H1 (cell line): ENCODE measurements around the gene TTF1. TPM values are rescaled to one million over a fixed set of nuclear protein-coding genes. Genes with fewer than 3 reads are reported as not detected.

Source experiments
- CTCF ChIA-PET: fragments of 300-600 bp; sonication (Branson Sonifier 250); formaldehyde crosslinking; loops from one replicate; lab custom pipeline; 2021; ENCODE audit not compliant: partially characterized antibody; lab: Charles Lee
- POLR2A ChIA-PET: fragments of 300-600 bp; sonication (Branson Sonifier 250); formaldehyde crosslinking; loops from one replicate; lab custom pipeline; 2021; ENCODE audit warnings: inconsistent platforms; ENCODE audit not compliant: partially characterized antibody; lab: Charles Lee
- DNase-seq, 2 experiments: peaks; one replicate each; pipeline versions ENCODE4 v3.0.0 to v3.0.0-alpha.2; 2010 to 2022; ENCODE audit warnings: low spot score in 2 of 2, low read depth in 1 of 2, mixed read lengths in 1 of 2
- FAIRE-seq: peaks from 2 replicates; lab custom pipeline; 2011; peaks lifted over from hg19 to GRCh38; lab: Jason Lieb, UNC
- H2AFZ ChIP-seq: 2 replicates; pipeline ENCODE4 v1.8.1; 2012; ENCODE audit warnings: low read length, inconsistent platforms
- H2AK5ac ChIP-seq: 2 replicates; pipeline ENCODE4 v1.6.1; 2013; ENCODE audit warnings: low read depth, low read length
- H2BK120ac ChIP-seq: replicated peaks from 2 replicates; pipeline ENCODE3; 2013; ENCODE audit warnings: low read depth, low read length, inconsistent platforms
- H2BK12ac ChIP-seq: 2 replicates; pipeline ENCODE4 v1.6.1; 2013; ENCODE audit warnings: low read depth, low read length
- H2BK15ac ChIP-seq: 2 replicates; pipeline ENCODE4 v1.6.1; 2013; ENCODE audit warnings: low read length
- H2BK20ac ChIP-seq: 2 replicates; pipeline ENCODE4 v1.6.1; 2013; ENCODE audit warnings: low read length
- H2BK5ac ChIP-seq: 2 replicates; pipeline ENCODE4 v1.6.1; 2013; ENCODE audit warnings: low read depth, low read length
- H3K14ac ChIP-seq: 2 replicates; pipeline ENCODE4 v1.6.1; 2013; ENCODE audit warnings: inconsistent platforms; ENCODE audit not compliant: insufficient read length
- H3K18ac ChIP-seq: 2 replicates; pipeline ENCODE4 v1.6.1; 2013; ENCODE audit warnings: low read length; ENCODE audit errors: extremely low read depth
- H3K23ac ChIP-seq: 2 replicates; pipeline ENCODE4 v1.6.1; 2013; ENCODE audit warnings: inconsistent platforms; ENCODE audit not compliant: insufficient read length
- H3K23me2 ChIP-seq: 2 replicates; pipeline ENCODE4 v1.6.1; 2013; ENCODE audit warnings: low read depth, low read length
- H3K27ac ChIP-seq: 2 replicates; pipeline ENCODE4 v1.6.1; 2011; ENCODE audit warnings: low read depth, low read length, inconsistent platforms
- H3K27me3 ChIP-seq, 4 experiments: replicated peaks in 1 of 4; 1 replicate in 1 of 4; 2 replicates in 3 of 4; pipeline versions ENCODE4 v1.6.1 to v1.8.1; 2011 to 2013; ENCODE audit warnings: low read length in 3 of 4, mild to moderate bottlenecking in 3 of 4, inconsistent platforms in 2 of 4, mixed read lengths in 2 of 4, moderate library complexity in 1 of 4; ENCODE audit not compliant: control insufficient read depth in 3 of 4, insufficient read depth in 3 of 4; ENCODE audit errors: extremely low read depth in 1 of 4
- H3K36me3 ChIP-seq, 4 experiments: 2 replicates each; pipeline versions ENCODE4 v1.6.1 to v1.8.1; 2011 to 2013; ENCODE audit warnings: mild to moderate bottlenecking in 4 of 4, low read length in 3 of 4, moderate library complexity in 2 of 4, control low read depth in 1 of 4, inconsistent platforms in 1 of 4; ENCODE audit not compliant: insufficient read depth in 4 of 4, control insufficient read depth in 2 of 4
- H3K4ac ChIP-seq: replicated peaks from 2 replicates; pipeline ENCODE3; 2013; ENCODE audit warnings: low read length, low read depth, mixed read lengths, inconsistent platforms; ENCODE audit not compliant: insufficient read length
- H3K4me1 ChIP-seq, 4 experiments: replicated peaks in 1 of 4; 1 replicate in 1 of 4; 2 replicates in 3 of 4; pipeline versions ENCODE4 v1.6.1 to v1.8.1; 2011 to 2013; ENCODE audit warnings: low read length in 3 of 4, inconsistent platforms in 2 of 4, mixed read lengths in 1 of 4; ENCODE audit not compliant: insufficient read depth in 4 of 4, control insufficient read depth in 3 of 4
- H3K4me2 ChIP-seq, 2 experiments: 2 replicates each; pipeline versions ENCODE4 v1.6.1 to v1.8.1; 2011 to 2013; ENCODE audit warnings: low read depth in 2 of 2, low read length in 2 of 2, control low read depth in 1 of 2, inconsistent platforms in 1 of 2, mild to moderate bottlenecking in 1 of 2; ENCODE audit not compliant: insufficient read depth in 1 of 2
- H3K4me3 ChIP-seq, 4 experiments: fragments of 200-600, 300-600 bp in 1 of 4; sonication (generic), shearing (Covaris generic), sonication (Bioruptor Twin) in 1 of 4; 2 replicates each; pipeline versions ENCODE4 v1.5.1 to v1.8.1; 2011 to 2016; ENCODE audit warnings: low read length in 4 of 4, low read depth in 3 of 4, control low read depth in 2 of 4, inconsistent platforms in 2 of 4, mild to moderate bottlenecking in 2 of 4, mixed read lengths in 1 of 4, moderate library complexity in 1 of 4; ENCODE audit not compliant: insufficient read depth in 2 of 4; ENCODE audit errors: extremely low read depth in 1 of 4
- H3K56ac ChIP-seq: replicated peaks from 2 replicates; pipeline ENCODE3; 2013; ENCODE audit warnings: low read depth, mild to moderate bottlenecking, mixed read lengths, low read length, inconsistent platforms; ENCODE audit not compliant: insufficient read length
- H3K79me1 ChIP-seq: 2 replicates; pipeline ENCODE4 v1.6.1; 2013; ENCODE audit warnings: low read depth, low read length, control low read depth
- H3K79me2 ChIP-seq, 2 experiments: 2 replicates each; pipeline versions ENCODE4 v1.6.1 to v1.8.1; 2012 to 2013; ENCODE audit warnings: low read length in 2 of 2, mild to moderate bottlenecking in 2 of 2, inconsistent platforms in 1 of 2; ENCODE audit not compliant: insufficient read depth in 2 of 2, control insufficient read depth in 1 of 2
- H3K9ac ChIP-seq, 4 experiments: replicated peaks in 1 of 4; 1 replicate in 1 of 4; 2 replicates in 3 of 4; pipeline versions ENCODE4 v1.6.1 to v1.8.1; 2011 to 2013; ENCODE audit warnings: low read depth in 3 of 4, low read length in 3 of 4, control low read depth in 2 of 4, mild to moderate bottlenecking in 2 of 4, moderate library complexity in 2 of 4, inconsistent platforms in 1 of 4; ENCODE audit errors: extremely low read depth in 1 of 4
- H3K9me3 ChIP-seq, 2 experiments: 2 replicates each; pipeline versions ENCODE4 v1.6.1 to v1.8.1; 2012 to 2013; ENCODE audit warnings: mild to moderate bottlenecking in 2 of 2, moderate library complexity in 2 of 2, control low read depth in 1 of 2, inconsistent platforms in 1 of 2, low read depth in 1 of 2, low read length in 1 of 2, mixed read lengths in 1 of 2; ENCODE audit not compliant: insufficient read depth in 2 of 2
- H4K20me1 ChIP-seq, 2 experiments: replicated peaks in 1 of 2; 2 replicates each; pipeline versions ENCODE3 to v1.8.1; 2011 to 2013; ENCODE audit warnings: inconsistent platforms in 2 of 2, low read length in 2 of 2, mild to moderate bottlenecking in 1 of 2; ENCODE audit not compliant: insufficient read depth in 2 of 2, control insufficient read depth in 1 of 2
- H4K5ac ChIP-seq: 2 replicates; pipeline ENCODE4 v1.6.1; 2013; ENCODE audit warnings: low read length, low read depth, mixed read lengths, inconsistent platforms; ENCODE audit not compliant: insufficient read length
- H4K8ac ChIP-seq: 2 replicates; pipeline ENCODE4 v1.8.0; 2013; ENCODE audit warnings: mild to moderate bottlenecking, moderate library complexity, low read length, inconsistent platforms; ENCODE audit not compliant: insufficient read depth; ENCODE audit errors: extremely low read depth
- H4K91ac ChIP-seq: replicated peaks from 2 replicates; pipeline ENCODE3; 2013; ENCODE audit warnings: low read length, mixed read lengths, inconsistent platforms; ENCODE audit not compliant: insufficient read length
- ATF3 ChIP-seq: IDR thresholded peaks from 2 replicates; pipeline ENCODE4 v1.6.1; 2011; ENCODE audit warnings: low read depth, mild to moderate bottlenecking, low read length; ENCODE audit not compliant: insufficient read depth
- CHD1 ChIP-seq: IDR thresholded peaks from 2 replicates; pipeline ENCODE4 v1.6.1; 2012; ENCODE audit warnings: low read depth, low read length, improper control_type of control experiment
- CREB1 ChIP-seq: IDR thresholded peaks from 2 replicates; pipeline ENCODE4 v1.6.1; 2012; ENCODE audit warnings: inconsistent platforms
- EZH2 ChIP-seq: fragments of 200-600 bp; sonication (generic); IDR thresholded peaks from 2 replicates; pipeline ENCODE4 v1.7.1; 2012; ENCODE audit warnings: low read depth, mild to moderate bottlenecking, moderate library complexity, low read length, inconsistent platforms; ENCODE audit not compliant: severe bottlenecking
- FOSL1 ChIP-seq: IDR thresholded peaks from 2 replicates; pipeline ENCODE4 v1.6.1; 2011; ENCODE audit warnings: mild to moderate bottlenecking, low read depth, low read length, moderate library complexity; ENCODE audit not compliant: insufficient read depth
- JUND ChIP-seq: IDR thresholded peaks from 2 replicates; pipeline ENCODE4 v1.6.1; 2011; ENCODE audit warnings: mild to moderate bottlenecking, improper control_type of control experiment, low read length
- KDM5A ChIP-seq: fragments of 200-600 bp; IDR thresholded peaks from 2 replicates; pipeline ENCODE4 v1.7.1; 2012; ENCODE audit warnings: mild to moderate bottlenecking, low read length, inconsistent platforms, mixed read lengths
- MAX ChIP-seq: IDR thresholded peaks from 2 replicates; pipeline ENCODE4 v1.6.1; 2012; ENCODE audit warnings: inconsistent platforms
- NRF1 ChIP-seq: IDR thresholded peaks from 2 replicates; pipeline ENCODE4 v1.6.1; 2011; ENCODE audit warnings: mild to moderate bottlenecking, low read depth, low read length, improper control_type of control experiment
- POLR2A ChIP-seq, 2 experiments: IDR thresholded peaks; 1 replicate in 1 of 2; 2 replicates in 1 of 2; pipeline ENCODE4 v1.6.1; 2011; ENCODE audit warnings: low read depth in 2 of 2, low read length in 2 of 2, mild to moderate bottlenecking in 2 of 2; ENCODE audit errors: control extremely low read depth in 1 of 2
- POLR2AphosphoS5 ChIP-seq: IDR thresholded peaks from 2 replicates; pipeline ENCODE4 v1.6.1; 2011; ENCODE audit warnings: low read depth, low read length
- SIN3A ChIP-seq, 2 experiments: IDR thresholded peaks in 1 of 2; conservative IDR thresholded peaks in 1 of 2; 2 replicates each; pipeline ENCODE4 v1.6.1; 2011 to 2012; ENCODE audit warnings: low read length in 2 of 2, improper control_type of control experiment in 1 of 2, low read depth in 1 of 2, mild to moderate bottlenecking in 1 of 2
- SRF ChIP-seq: IDR thresholded peaks from 2 replicates; pipeline ENCODE4 v1.6.1; 2011; ENCODE audit warnings: mild to moderate bottlenecking, low read depth, low read length, moderate library complexity
- TAF1 ChIP-seq: IDR thresholded peaks from 2 replicates; pipeline ENCODE4 v1.6.1; 2011; ENCODE audit warnings: mild to moderate bottlenecking, low read depth, low read length
- TBP ChIP-seq: IDR thresholded peaks from 2 replicates; pipeline ENCODE4 v1.6.1; 2011; ENCODE audit warnings: low read depth, low read length, improper control_type of control experiment
- WGBS, 2 experiments: shearing (Covaris generic) in 1 of 2; methylation state at CpG; one replicate each; pipeline versions ENCODE4 v1.1.6 to v1.1.7; 2013 to 2015; ENCODE audit warnings: low lambda C conversion rate in 2 of 2, mixed read lengths in 2 of 2, inconsistent platforms in 1 of 2, low coverage in 1 of 2, missing lambda C conversion rate in 1 of 2; ENCODE audit not compliant: insufficient replicate concordance in 2 of 2, insufficient coverage in 1 of 2, insufficient read length in 1 of 2; ENCODE audit errors: extremely low coverage in 1 of 2, missing lambda C conversion rate in 1 of 2; 5-methylcytosine and 5-hydroxymethylcytosine counted together
- polyA plus RNA-seq, 7 experiments: library from polyadenylated mRNA; depleted of rRNA in 3 of 7; stranded (reverse) in 5 of 7; unstranded in 2 of 7; fragments of >200 nt in 5 of 7; fragments of 200-250 nt in 2 of 7; gene quantifications; 1 replicate in 5 of 7; 2 replicates in 1 of 7; 4 replicates in 1 of 7; pipeline versions ENCODE4 v1.2.1 to v1.2.3, GENCODE V29; 2011 to 2013; ENCODE audit warnings: missing spikeins in 2 of 7, mixed read lengths in 2 of 7
- total RNA-seq: library from RNA; stranded (reverse); fragmentation: NEBNext Ultra II Directional; extraction: Animal tissue kit (Norgen Biotek cat#: 25700); gene quantifications from 2 replicates; pipeline ENCODE4 v1.2.1, GENCODE V29; 2021

Gene TTF1
- total and polyA plus RNA-seq, 2 of the 8 experiments (the other 6 are each of a cell fraction or from before 2014, with no cell fraction given): 7.8 to 22.2 TPM

GRCh38 chr9:132430998-132431397, 24.4 kb upstream of the TTF1 start:
- H2AK5ac ChIP-seq: no peak overlapping the region
- no peak overlapping the region for H4K91ac ChIP-seq
- H3K4me1 ChIP-seq: peaks cover 2 to 9% (median 5%) of the 10 kb centered on the region in 4 experiments; a peak in 6 of 7 replicates
- no peak overlapping the region for H2BK15ac ChIP-seq
- no peaks in the 10 kb centered on the region for H3K36me3 ChIP-seq
- no peaks in the 10 kb centered on the region for H3K23me2 ChIP-seq
- WGBS, 2 experiments: 78% methylated on average over 1 of the region's 1 CpG; no CpG with 5 or more reads in 1 of the 2 experiments
- H3K4ac ChIP-seq: no peak overlapping the region
- no peak overlapping the region for H4K8ac ChIP-seq
- H3K79me1 ChIP-seq: no peaks in the 10 kb centered on the region
- DNase-seq (no peak), FAIRE-seq (no peak)
- H2BK12ac ChIP-seq: no peak overlapping the region
- no peak overlapping the region for H3K9ac ChIP-seq
- H2BK20ac ChIP-seq: no peak overlapping the region
- H3K18ac ChIP-seq: no peak overlapping the region
- H2AFZ ChIP-seq: no peak overlapping the region
- H3K27me3 ChIP-seq: no peaks in the 10 kb centered on the region
- no peak overlapping the region for H2BK120ac ChIP-seq
- no peak overlapping the region for H2BK5ac ChIP-seq
- no peak overlapping the region for H3K4me2 ChIP-seq
- H3K4me3 ChIP-seq: no peak overlapping the region
- CTCF ChIA-PET: no interaction called here
- no peaks in the 10 kb centered on the region for H4K20me1 ChIP-seq
- H3K9me3 ChIP-seq: no peaks in the 10 kb centered on the region
- H3K56ac ChIP-seq: no peak overlapping the region
- no peak overlapping the region for H4K5ac ChIP-seq
- H3K79me2 ChIP-seq: no peaks in the 10 kb centered on the region
- POLR2A ChIA-PET: no interaction called here
- no peak overlapping the region for H3K23ac ChIP-seq
- no peak overlapping the region for H3K14ac ChIP-seq
- no peak overlapping the region for H3K27ac ChIP-seq
- no peak for TF ChIP-seq KDM5A
- TF ChIP-seq POLR2AphosphoS5: no peak
- no peak for TF ChIP-seq JUND
- no peak for TF ChIP-seq ATF3
- TF ChIP-seq SIN3A (conservative IDR thresholded peaks at IDR 0.05 in 1 of 2, IDR thresholded peaks at IDR 0.05 in 1 of 2; ENCODE audit: low read depth in 1 of 2, low read length in 2 of 2): no peak
- no peak for TF ChIP-seq POLR2A (IDR thresholded peaks at IDR 0.05; ENCODE audit: control extremely low read depth in 1 of 2, low read depth in 2 of 2, low read length in 2 of 2)
- TF ChIP-seq EZH2: no peak
- TF ChIP-seq CREB1: no peak
- TF ChIP-seq CHD1: no peak
- TF ChIP-seq NRF1: no peak
- TF ChIP-seq MAX: no peak
- no peak for TF ChIP-seq FOSL1
- TF ChIP-seq TAF1: no peak
- TF ChIP-seq SRF: no peak
- no peak for TF ChIP-seq TBP
